Measurements from ENCODE around the gene LCOR.

LCOR gene

DNA sequence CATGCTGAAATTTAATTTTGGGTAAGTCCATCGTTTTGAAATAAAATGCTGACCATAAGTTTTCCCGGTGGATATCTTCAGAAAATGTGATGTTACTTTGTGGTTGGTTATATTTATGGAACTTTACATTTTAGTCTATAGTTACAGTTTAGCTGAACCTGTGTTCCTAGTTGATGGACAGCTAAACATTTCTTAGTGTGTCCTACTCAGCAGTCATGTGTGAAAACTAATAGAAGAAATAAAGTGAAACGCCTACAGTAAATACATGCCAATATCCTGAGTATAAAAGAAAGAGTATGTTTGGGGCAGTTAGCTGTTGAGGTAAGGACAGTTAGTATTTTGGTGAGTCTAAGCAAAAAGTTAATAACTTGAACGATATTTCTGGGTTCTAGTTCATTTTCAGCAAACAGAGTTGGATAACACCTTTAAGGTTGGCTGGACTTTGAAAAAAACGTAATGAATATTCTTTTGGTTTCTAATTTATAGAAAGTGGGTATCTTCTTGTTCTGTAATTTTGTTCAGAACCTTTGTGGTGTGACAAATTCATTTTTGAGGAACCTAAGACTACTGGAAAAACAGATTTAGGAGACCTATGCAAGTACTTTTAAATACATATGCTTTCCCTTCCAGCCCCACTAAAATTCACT lies 28.7 kb downstream of the LCOR start:
- no peak for TF ChIP-seq CTCF (IDR thresholded peaks at IDR 0.05; ENCODE audit: insufficient read depth, missing control alignments)
- DNase-seq (ENCODE audit: insufficient read length, low spot score) (no peak), FAIRE-seq (no peak)

- TF ChIP-seq CTCF (IDR thresholded peaks at IDR 0.05; ENCODE audit: insufficient read depth, missing control alignments): no peak
- FAIRE-seq (no peak), DNase-seq (ENCODE audit: insufficient read length, low spot score) (no peak)
Observed at GRCh38 chr10:96863922-96864543, 31.9 kb downstream of the LCOR start.

- no peak for FAIRE-seq
- no peak for DNase-seq (ENCODE audit: insufficient read length, low spot score)
- TF ChIP-seq CTCF (IDR thresholded peaks at IDR 0.05; ENCODE audit: insufficient read depth, missing control alignments): no peak
Observed at GRCh38 chr10:96873086-96873485, 41.0 kb downstream of the LCOR start.

DNA sequence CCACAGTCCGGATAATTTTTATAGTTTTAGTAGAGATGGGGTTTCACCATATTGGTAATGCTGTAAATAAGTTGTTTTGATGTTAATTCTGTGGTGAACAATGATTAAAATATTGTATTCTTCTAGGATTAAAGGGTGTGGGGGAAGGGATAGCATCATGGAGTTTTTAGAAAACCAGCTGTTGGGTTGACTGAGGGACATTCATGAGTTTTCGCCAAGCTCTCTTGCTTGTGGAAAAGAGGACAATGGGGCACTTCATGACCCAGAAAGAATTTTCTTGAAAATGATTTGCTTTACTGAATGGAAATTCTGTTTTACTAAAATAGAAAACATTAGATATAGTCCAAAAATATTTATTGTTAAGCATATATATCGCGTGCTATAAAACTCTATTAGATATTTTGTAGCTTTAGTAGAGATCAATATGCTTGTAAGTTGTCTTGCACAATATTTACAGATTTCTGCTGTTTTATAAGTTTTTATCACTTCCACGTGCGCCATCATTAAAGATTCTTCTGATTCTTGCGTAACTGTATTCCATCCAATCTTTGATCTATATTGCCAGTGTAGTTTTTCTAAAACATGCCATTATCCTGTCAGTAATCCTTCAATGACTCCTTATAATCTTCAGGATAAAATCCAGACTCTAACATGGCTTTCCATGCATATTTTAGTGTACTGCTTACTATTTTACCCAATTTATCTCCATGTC lies 41.8 kb downstream of the LCOR start:
- FAIRE-seq: no peak
- no peak for TF ChIP-seq CTCF (IDR thresholded peaks at IDR 0.05; ENCODE audit: insufficient read depth, missing control alignments)

GRCh38 chr10:96878057-96878456 lies 46.0 kb downstream of the LCOR start:
- no peak for TF ChIP-seq CTCF (IDR thresholded peaks at IDR 0.05; ENCODE audit: insufficient read depth, missing control alignments)
- FAIRE-seq (no peak), DNase-seq (ENCODE audit: insufficient read length, low spot score) (no peak)

More for the DNA sequence above, 41.8 kb downstream of the LCOR start:
- no peak for DNase-seq (ENCODE audit: insufficient read length, low spot score)

GRCh38 chr10:96880575-96880974 lies 48.5 kb downstream of the LCOR start:
- DNase-seq (ENCODE audit: insufficient read length, low spot score): no peak
- FAIRE-seq: no peak
- TF ChIP-seq CTCF (IDR thresholded peaks at IDR 0.05; ENCODE audit: insufficient read depth, missing control alignments): no peak

All from D721Med (cell line).